Endothelial cell of umbilical vein (primary cell): ENCODE measurements around the gene MACROD2. TPM values are rescaled to one million over a fixed set of nuclear protein-coding genes. Genes with fewer than 3 reads are reported as not detected.

Experiments used
- BruUV-seq: library from RNA; stranded (reverse); fragments of 400-500 nt; replicated peaks from 2 replicates; lab custom pipeline; 2021; lab: Mats Ljungman, UMichigan
- CTCF ChIA-PET: fragments of 300-600, 350-600 bp; sonication (Branson Sonifier 250); formaldehyde crosslinking; loops from one replicate; lab custom pipeline; 2021; ENCODE audit warnings: antibody characterized with exemption, inconsistent platforms; lab: Charles Lee
- POLR2A ChIA-PET: fragments of 300-600, 350-600 bp; sonication (Branson Sonifier 250); formaldehyde crosslinking; loops from one replicate; lab custom pipeline; 2021; ENCODE audit warnings: antibody characterized with exemption, inconsistent platforms; lab: Charles Lee
- DNase-seq: peaks from one replicate; pipeline ENCODE4 v3.0.0-alpha.2; 2011; ENCODE audit warnings: low read depth, low spot score
- FAIRE-seq: peaks from 2 replicates; lab custom pipeline; 2011; peaks lifted over from hg19 to GRCh38; lab: Jason Lieb, UNC
- H2AFZ ChIP-seq: 2 replicates; pipeline ENCODE4 v1.6.0; 2012; ENCODE audit warnings: low read depth, low read length, control low read depth, inconsistent platforms
- H3K27ac ChIP-seq: 2 replicates; pipeline ENCODE4 v1.5.1; 2011; ENCODE audit warnings: low read depth, mild to moderate bottlenecking, control low read depth, low read length, moderate library complexity; ENCODE audit not compliant: insufficient read depth
- H3K27me3 ChIP-seq, 2 experiments: 2 replicates each; pipeline versions ENCODE4 v1.6.0 to v1.6.1; 2011; ENCODE audit warnings: low read length in 2 of 2, mixed read lengths in 1 of 2; ENCODE audit not compliant: control insufficient read depth in 2 of 2, insufficient read depth in 2 of 2
- H3K36me3 ChIP-seq, 2 experiments: 2 replicates in 1 of 2; 3 replicates in 1 of 2; pipeline ENCODE4 v1.5.1; 2011; ENCODE audit warnings: low read length in 2 of 2, mild to moderate bottlenecking in 1 of 2, moderate library complexity in 1 of 2; ENCODE audit not compliant: control insufficient read depth in 2 of 2, insufficient read depth in 2 of 2; ENCODE audit errors: extremely low read depth in 1 of 2
- H3K4me1 ChIP-seq: 3 replicates; pipeline ENCODE4 v1.5.1; 2011; ENCODE audit warnings: mild to moderate bottlenecking, low read length; ENCODE audit not compliant: control insufficient read depth, insufficient read depth; ENCODE audit errors: extremely low read depth
- H3K4me2 ChIP-seq: 2 replicates; pipeline ENCODE4 v1.6.1; 2011; ENCODE audit warnings: low read length, control low read depth, mixed read lengths; ENCODE audit not compliant: insufficient read depth
- H3K4me3 ChIP-seq, 3 experiments: fragments of 200-600 bp in 1 of 3; sonication (generic), shearing (Covaris generic) in 1 of 3; replicated peaks in 1 of 3; 2 replicates each; pipeline ENCODE4 v1.5.1; 2011 to 2016; ENCODE audit warnings: control low read depth in 3 of 3, low read length in 3 of 3, mild to moderate bottlenecking in 2 of 3, inconsistent platforms in 1 of 3, low read depth in 1 of 3, moderate library complexity in 1 of 3; ENCODE audit not compliant: insufficient read depth in 1 of 3
- H3K79me2 ChIP-seq: 2 replicates; pipeline ENCODE4 v1.6.0; 2012; ENCODE audit warnings: low read length, inconsistent platforms; ENCODE audit not compliant: control insufficient read depth, insufficient read depth
- H3K9ac ChIP-seq: replicated peaks from 2 replicates; pipeline ENCODE3; 2011; ENCODE audit warnings: low read length, control low read depth; ENCODE audit not compliant: insufficient read depth; ENCODE audit errors: extremely low read depth
- H3K9me1 ChIP-seq: replicated peaks from 3 replicates; pipeline ENCODE4 v1.6.0; 2011; ENCODE audit warnings: mild to moderate bottlenecking, low read length; ENCODE audit not compliant: control insufficient read depth, insufficient read depth; ENCODE audit errors: extremely low read depth
- H3K9me3 ChIP-seq: replicated peaks from 2 replicates; pipeline ENCODE4 v1.5.1; 2012; ENCODE audit warnings: low read length, inconsistent platforms; ENCODE audit not compliant: control insufficient read depth, insufficient read depth
- H4K20me1 ChIP-seq: replicated peaks from 2 replicates; pipeline ENCODE3; 2011; ENCODE audit warnings: mild to moderate bottlenecking, low read length; ENCODE audit not compliant: control insufficient read depth, insufficient read depth; ENCODE audit errors: extremely low read depth
- EZH2 ChIP-seq: IDR thresholded peaks from 2 replicates; pipeline ENCODE4 v1.6.1; 2012; ENCODE audit warnings: borderline replicate concordance, low read depth, mild to moderate bottlenecking, moderate library complexity, low read length, inconsistent platforms; ENCODE audit not compliant: severe bottlenecking
- FOS ChIP-seq: IDR thresholded peaks from 2 replicates; pipeline ENCODE4 v1.6.1; 2011; ENCODE audit warnings: mild to moderate bottlenecking, low read length, moderate library complexity, borderline replicate concordance; ENCODE audit not compliant: insufficient read depth
- GATA2 ChIP-seq: IDR thresholded peaks from 2 replicates; pipeline ENCODE4 v1.7.0; 2011; ENCODE audit warnings: low read depth, mild to moderate bottlenecking, moderate library complexity, mixed read lengths, low read length; ENCODE audit not compliant: insufficient read length, insufficient read depth
- JUN ChIP-seq: IDR thresholded peaks from 2 replicates; pipeline ENCODE4 v1.6.1; 2011; ENCODE audit warnings: borderline replicate concordance, low read depth; ENCODE audit not compliant: insufficient read length, insufficient read depth
- MYC ChIP-seq: IDR thresholded peaks from one replicate; pipeline ENCODE4 v1.6.1; 2011; ENCODE audit warnings: mild to moderate bottlenecking, low read depth, low read length
- POLR2A ChIP-seq: IDR thresholded peaks from 2 replicates; pipeline ENCODE4 v1.6.1; 2012; ENCODE audit warnings: low read depth, mild to moderate bottlenecking, control low read depth, low read length
- dilution Hi-C: fragments of 300-500 bp; cut with MboI; formaldehyde crosslinking; loops from one replicate; pipeline ENCODE4 v1.15.0; 2019; ENCODE audit warnings: low sequenced_read_pairs; ENCODE audit not compliant: extremely low pct_ligation_motif_present
- intact Hi-C: fragments of 100-400 bp; cut with micrococcal nuclease; formaldehyde crosslinking; loops from one replicate; pipeline ENCODE4 v1.10.0; 2022
- polyA plus RNA-seq, 4 experiments: library from polyadenylated mRNA; depleted of rRNA in 3 of 4; stranded (reverse) in 3 of 4; unstranded in 1 of 4; fragments of >200 nt; gene quantifications; 2 replicates each; pipeline versions ENCODE4 v1.2.1 to v1.2.3, GENCODE V29; 2011 to 2012; ENCODE audit warnings: missing spikeins in 1 of 4
- total RNA-seq: library from RNA; stranded (reverse); gene quantifications from 2 replicates; pipeline ENCODE4 v1.2.3, GENCODE V29; 2021
- TF ChIP-seq, protein P1 (sequence below): IDR thresholded peaks from 2 replicates; pipeline ENCODE4 v1.6.1; 2011; ENCODE audit not compliant: insufficient read depth, insufficient read length
- TF ChIP-seq, protein P2 (sequence below), 2 donors: IDR thresholded peaks; 1 replicate in 1 of 2; 2 replicates in 1 of 2; pipeline ENCODE4 v1.5.1; 2011; ENCODE audit warnings: low read length in 2 of 2, mild to moderate bottlenecking in 2 of 2, moderate library complexity in 2 of 2, control low read depth in 1 of 2, inconsistent platforms in 1 of 2, low read depth in 1 of 2; ENCODE audit not compliant: insufficient read depth in 1 of 2; ENCODE audit errors: extremely low read depth in 1 of 2

Gene MACROD2
- total and polyA plus RNA-seq, 2 donors (not counting 3 experiments of a cell fraction or from before 2014, with no cell fraction given) = 0.11 to 0.73 TPM

DNA sequence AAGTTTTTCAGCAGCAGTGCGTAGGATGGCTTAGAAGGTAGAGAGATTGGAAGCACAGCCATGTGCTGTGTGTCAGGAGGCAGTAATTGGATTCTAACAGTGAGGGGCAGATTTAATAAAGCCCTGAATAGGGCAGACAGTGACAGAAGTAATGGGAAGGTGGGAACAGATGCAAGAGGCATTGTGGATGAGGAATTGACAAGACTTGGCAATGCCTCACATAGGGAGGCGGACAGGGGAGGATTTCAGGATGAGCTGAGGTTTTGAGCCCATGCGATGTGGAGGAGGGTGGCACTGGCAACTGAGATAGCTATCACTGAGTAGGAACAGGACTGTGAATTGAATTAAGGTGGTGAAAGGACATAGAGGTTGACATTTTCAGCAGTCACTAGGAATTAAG, 604.3 kb downstream of the MACROD2 start:
- POLR2A ChIA-PET = no interaction called here
- Histone ChIP-seq H3K79me2 (no peaks in the 10 kb centered on the region), H3K27ac (no peak overlapping the region), H3K27me3 (no peaks in the 10 kb centered on the region), H3K4me1 (no peaks in the 10 kb centered on the region), H3K4me2 (no peak overlapping the region), H3K9me3 (no peaks in the 10 kb centered on the region), H3K36me3 (no peaks in the 10 kb centered on the region), H3K9me1 (no peaks in the 10 kb centered on the region), H3K4me3 (no peak overlapping the region), H2AFZ (no peak overlapping the region), H3K9ac (no peak overlapping the region), H4K20me1 (no peaks in the 10 kb centered on the region)
- dilution Hi-C loops = no loop called here
- intact Hi-C loops = no loop called here
- BruUV-seq = no TSS peak
- CTCF ChIA-PET = no interaction called here
- no peak for TF ChIP-seq FOS
- no peak for TF ChIP-seq MYC
- no peak for TF ChIP-seq GATA2
- TF ChIP-seq, protein P1, sequence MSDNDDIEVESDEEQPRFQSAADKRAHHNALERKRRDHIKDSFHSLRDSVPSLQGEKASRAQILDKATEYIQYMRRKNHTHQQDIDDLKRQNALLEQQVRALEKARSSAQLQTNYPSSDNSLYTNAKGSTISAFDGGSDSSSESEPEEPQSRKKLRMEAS = no peak
- no peak for TF ChIP-seq JUN
- TF ChIP-seq, protein P2, sequence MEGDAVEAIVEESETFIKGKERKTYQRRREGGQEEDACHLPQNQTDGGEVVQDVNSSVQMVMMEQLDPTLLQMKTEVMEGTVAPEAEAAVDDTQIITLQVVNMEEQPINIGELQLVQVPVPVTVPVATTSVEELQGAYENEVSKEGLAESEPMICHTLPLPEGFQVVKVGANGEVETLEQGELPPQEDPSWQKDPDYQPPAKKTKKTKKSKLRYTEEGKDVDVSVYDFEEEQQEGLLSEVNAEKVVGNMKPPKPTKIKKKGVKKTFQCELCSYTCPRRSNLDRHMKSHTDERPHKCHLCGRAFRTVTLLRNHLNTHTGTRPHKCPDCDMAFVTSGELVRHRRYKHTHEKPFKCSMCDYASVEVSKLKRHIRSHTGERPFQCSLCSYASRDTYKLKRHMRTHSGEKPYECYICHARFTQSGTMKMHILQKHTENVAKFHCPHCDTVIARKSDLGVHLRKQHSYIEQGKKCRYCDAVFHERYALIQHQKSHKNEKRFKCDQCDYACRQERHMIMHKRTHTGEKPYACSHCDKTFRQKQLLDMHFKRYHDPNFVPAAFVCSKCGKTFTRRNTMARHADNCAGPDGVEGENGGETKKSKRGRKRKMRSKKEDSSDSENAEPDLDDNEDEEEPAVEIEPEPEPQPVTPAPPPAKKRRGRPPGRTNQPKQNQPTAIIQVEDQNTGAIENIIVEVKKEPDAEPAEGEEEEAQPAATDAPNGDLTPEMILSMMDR (IDR thresholded peaks at IDR 0.05; ENCODE audit: extremely low read depth in 1 of 2, insufficient read depth in 1 of 2, low read depth in 1 of 2, low read length in 2 of 2) = no peak
- no peak for TF ChIP-seq POLR2A
- TF ChIP-seq EZH2 = no peak
- FAIRE-seq (no peak), DNase-seq (no peak)
